ENCODE measurements around the gene ELAVL2.

The ELAVL2 gene

DNA sequence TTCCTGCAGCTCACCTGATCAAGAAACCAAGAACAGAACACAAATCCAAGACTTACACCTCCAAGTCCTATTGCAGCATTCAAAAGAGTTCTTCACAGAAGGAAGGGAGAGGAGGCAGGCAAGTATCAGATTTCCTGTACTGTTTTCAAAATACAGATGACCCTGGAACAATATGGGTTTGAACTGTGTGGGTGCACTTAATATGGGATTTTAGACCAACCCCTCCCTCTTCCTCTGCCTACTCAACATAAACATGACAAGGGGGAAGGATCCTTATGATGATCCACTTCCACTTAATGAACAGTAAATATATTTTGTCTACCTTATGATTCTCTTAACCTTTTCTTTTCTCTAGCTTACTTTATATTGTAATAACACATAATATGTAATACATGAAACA is 104.6 kb downstream of the ELAVL2 start:
- no peak for DNase-seq (ENCODE audit: low spot score)

DNA sequence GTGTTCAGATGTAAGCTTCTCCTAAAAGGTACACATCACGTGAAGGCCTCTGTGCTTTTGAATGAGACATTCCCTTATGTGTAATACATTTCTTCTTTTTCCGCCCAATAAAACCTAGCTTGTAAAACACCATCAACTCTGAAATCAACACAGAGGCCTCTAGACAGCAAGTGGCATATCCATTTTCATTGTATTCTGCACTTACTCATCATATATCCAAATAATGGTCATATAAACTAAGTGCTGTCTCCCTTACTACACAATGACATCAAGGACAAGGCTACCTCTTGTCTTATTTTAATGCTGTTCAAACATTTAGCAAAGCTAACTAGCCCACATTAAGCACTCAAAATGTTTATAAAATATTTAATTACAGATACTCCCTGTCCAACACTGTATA is 108.5 kb downstream of the ELAVL2 start:
- DNase-seq (ENCODE audit: low spot score), result no peak

DNA sequence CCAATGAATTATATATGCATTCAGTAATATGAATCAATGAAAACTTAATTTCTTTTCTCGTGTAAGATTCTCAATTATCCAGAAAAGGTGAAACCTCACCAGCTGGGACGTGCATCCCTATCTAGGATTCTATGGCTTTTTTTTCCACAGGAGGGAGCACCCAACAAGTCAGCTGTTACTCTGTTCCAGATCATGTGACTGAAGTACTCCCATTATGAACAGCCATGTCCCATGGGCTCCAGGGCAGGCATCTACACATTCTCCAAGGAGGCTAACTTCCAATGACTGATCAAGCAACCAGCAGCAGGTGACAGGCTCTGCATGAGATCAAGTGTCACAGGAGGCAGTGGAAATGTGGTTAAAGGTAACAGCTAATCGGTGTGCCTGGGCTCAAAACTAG is 118.8 kb downstream of the ELAVL2 start:
- DNase-seq (ENCODE audit: low spot score), result no peak

DNA sequence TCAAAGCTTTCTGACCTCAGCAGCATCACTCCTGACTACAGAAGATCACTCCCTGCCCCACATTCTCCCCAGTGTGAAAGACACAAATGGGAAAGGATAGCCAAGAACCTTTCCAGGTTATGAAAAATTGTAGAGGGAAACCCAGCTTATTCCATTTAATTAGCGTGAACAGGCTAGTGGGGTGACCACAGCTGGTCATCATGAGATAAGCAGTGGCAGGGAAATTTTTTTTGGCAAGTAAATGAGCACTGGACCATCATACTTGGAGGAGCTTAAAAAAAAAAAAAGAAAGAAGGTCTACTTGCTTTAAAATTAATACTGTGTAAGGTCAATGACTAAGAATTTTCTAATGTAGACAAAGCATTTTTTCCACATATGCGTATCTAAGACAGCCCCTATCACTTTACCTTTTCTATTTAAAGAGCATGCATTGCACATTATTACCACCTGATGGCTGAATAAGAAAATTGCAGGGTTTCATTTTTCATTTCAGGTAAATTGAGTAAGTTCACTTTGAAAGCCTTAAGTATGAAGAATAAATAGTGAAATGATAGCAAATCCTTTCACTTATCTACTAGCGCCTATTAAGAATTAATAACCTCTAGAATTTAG is 123.6 kb downstream of the ELAVL2 start:
- DNase-seq (ENCODE audit: low spot score), result no peak

DNA sequence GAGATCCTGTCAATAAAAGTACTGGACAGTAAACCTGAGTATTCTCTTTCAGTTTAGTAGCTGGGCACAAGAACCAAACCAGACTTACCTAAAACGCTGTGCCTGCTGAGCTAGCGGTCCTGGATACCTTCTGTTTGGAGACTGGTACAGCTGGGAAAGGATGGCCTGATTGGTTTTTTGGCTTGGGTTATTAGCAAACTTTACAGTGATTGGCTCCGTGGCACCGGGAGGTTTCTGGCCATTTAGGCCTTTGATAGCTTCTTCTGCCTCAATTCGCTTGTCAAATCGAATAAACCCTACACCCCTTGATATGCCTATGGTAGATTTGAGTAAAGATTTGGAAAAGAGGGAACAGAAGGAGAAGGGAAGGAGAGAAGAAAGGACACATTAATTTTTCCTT is 124.7 kb downstream of the ELAVL2 start:
- DNase-seq (ENCODE audit: low spot score), result no peak

DNA sequence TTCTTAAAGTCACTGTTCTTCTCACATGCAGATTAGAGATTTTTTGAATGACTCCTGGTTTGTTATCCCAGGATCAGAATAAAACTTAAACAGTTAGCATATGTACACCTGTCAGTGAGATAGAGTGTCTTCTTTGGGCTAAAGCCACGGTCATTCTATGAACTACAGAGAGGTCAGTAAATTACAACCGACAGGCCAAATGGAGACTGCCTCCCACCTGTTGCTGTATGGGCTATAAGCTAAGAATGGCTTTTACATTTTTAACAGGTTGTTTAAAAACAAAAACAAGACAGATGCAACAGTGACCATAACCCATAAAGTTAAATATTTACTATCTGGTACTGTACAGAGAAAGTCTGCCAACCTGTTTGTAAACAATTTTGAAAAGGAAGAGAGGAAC is 125.7 kb downstream of the ELAVL2 start:
- DNase-seq (ENCODE audit: low spot score), result no peak

DNA sequence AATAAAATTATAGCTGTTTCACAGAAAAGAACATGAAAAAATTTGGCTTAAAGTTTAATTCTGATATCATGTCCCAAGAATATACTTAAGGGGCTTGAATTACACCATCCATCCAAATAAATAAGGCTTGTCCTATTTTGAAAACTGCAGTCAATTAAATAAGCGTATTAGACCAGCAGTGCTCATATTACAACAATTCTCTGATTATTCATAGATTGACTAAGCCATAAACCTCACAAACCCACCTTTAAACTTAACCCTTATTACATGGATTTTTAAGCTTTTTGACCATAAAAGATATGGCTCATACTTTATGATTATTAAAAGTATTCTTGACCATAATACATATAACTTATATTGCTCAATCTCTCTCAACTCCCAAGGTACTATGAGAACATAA is 127.9 kb downstream of the ELAVL2 start:
- no peak for DNase-seq (ENCODE audit: low spot score)

DNA sequence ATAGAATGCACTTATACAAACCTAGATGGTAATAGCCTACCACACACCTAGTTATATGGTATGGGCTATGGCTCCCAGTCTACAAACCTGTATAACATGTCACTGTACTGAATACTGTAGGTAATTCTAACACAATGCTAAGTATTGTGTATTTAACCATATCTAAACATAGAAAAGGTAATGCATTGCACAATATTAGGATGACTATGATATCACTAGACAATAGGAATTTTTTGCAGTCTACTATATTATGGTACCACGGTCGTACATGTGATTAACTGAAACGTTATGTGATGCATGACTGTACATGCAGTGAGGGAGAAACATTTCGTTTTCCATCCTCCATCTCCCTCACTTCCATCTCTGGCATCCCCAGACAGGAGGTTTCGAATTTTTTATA is 130.5 kb downstream of the ELAVL2 start:
- no peak for DNase-seq (ENCODE audit: low spot score)

DNA sequence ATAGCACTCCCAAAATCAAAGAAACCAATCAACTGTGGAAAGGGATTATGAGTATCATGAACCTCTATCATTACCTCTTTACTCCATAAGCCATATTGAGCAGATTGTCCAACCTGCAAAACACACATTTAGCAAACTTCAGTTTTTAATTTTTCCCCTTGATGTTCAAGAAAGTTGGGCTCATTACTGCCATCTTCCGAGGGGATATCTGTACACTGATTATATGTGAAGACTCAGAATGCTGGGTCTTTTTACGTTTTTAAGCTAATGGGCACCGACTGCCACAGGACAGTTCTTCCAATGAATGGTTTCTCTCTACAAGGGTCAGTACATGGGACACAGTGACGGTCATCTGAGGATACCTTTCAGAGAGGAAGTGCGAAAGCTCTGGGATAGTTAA is 132.7 kb downstream of the ELAVL2 start:
- DNase-seq (ENCODE audit: low spot score), result no peak

DNA sequence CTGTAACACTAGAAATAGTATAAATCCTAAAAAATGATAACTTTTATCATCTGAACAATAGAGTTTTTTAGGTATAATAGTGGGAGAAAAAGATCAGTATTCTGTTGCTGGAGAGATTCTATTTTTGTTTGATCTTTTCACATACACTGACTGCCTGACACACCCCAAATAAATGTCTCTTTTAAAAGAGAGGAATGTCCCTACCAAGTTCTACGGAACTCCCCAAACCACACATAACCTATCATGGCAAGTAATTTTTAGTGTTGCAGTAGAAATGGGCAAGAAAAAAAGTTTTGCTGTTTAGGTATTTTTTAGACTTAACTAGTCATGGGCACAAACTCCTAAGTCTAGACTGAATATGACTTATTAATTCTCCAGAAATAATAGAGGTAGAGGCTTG is 139.1 kb downstream of the ELAVL2 start:
- no peak for DNase-seq (ENCODE audit: low spot score)

DNA sequence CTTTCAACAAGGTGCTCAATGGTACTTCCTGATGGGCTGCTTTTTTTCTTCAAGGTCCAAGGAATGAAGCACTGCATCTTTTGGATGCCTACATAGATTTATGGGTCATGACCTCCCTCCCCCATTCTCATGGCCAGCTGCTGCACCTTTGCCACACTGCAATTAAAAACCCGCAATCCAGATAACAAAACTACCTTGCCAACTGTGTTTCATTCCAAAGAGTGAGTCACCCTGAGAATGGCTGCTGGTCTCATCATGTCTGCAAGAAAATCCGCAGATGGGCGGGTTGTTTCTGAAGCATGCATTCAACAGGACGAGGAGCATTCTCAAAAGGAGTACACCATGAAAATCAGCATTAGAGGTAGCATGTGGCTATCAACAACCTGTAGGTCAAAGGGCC is 139.8 kb downstream of the ELAVL2 start:
- no peak for DNase-seq (ENCODE audit: low spot score)

DNA sequence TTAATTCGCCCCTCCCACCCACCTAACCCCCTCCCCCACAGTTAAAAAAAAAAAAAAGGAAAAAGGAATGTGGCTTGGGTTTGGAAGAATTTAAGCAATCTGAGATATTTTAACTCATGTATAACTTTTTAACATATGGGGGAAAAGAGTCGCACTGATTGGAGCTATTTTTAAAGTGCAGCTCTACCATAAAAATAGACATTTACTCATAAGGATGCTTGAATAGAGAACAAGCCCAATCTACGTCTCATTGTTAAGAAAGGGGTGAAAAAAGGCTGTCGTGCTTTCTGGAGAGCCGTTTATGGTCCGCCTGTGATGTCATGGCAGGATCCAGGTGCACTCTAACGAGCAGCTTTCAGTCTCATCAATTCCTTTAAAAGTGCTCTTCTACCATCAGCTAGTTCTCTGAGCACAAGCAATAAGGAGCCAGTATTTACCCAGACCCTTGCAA is 142.4 kb downstream of the ELAVL2 start:
- no peak for DNase-seq (ENCODE audit: low spot score)

DNA sequence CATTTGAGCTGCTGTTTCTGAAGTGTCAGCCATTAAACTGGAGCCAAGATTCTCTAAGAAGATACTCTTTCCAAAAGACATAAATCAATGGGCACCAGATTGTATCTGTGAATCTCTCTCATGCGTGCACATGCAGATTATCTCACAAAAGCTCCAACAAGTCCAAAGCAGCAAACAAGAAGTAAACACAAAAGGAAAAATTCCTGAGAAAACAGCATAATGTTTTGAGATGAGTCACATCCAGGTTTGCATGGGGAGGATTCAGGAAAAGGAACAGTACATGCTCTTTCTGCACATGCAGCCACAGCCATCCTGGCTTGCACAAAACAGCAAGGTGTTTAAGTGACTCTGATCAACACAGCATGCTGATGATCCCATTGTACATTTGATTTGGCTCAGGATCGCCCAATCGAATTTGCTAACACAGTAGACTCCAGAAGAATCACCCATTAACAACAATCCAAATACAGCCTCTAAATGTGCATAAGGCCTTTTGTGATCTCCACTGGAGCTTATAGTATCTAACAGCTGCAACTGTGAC is 143.1 kb downstream of the ELAVL2 start:
- no peak for DNase-seq (ENCODE audit: low spot score)

DNA sequence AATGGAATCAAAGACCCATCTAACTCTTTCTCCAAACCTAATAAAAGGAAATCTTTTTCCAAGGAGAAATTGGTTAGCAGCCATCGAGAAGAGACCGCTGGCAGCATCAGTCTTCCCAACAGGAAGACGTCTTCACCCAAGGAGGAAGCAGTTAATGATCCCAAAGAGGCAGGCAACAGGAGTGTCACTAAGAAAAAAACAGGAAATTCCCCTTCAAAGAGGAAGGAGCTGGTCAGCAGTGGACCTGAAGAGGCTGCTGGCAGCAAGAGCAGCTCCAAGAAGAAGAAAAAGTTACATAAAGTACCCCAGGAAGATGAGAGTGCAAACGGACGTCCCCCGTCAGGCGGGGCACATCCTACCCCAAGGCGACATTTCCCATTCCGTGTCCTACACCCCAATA is 143.7 kb downstream of the ELAVL2 start:
- DNase-seq (ENCODE audit: low spot score), result no peak

DNA sequence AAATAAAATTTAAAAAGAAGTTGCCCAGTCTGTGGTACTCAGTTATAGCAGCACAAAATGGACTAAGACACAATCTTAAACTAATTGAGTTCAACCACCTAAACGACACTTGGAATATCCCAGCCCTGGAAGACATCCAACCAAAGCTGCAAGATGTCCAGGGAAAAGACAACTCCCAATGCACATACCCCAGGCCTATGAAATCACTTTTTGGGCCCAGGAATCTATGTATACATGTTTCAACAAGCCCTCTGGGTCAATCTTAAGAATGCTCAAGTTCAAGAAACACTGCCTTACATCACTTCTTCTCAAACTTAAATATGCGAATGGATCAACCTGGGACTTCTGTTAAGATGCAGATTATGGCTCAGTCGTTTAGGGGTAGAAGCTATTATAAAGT is 148.6 kb downstream of the ELAVL2 start:
- no peak for DNase-seq (ENCODE audit: low spot score)

DNA sequence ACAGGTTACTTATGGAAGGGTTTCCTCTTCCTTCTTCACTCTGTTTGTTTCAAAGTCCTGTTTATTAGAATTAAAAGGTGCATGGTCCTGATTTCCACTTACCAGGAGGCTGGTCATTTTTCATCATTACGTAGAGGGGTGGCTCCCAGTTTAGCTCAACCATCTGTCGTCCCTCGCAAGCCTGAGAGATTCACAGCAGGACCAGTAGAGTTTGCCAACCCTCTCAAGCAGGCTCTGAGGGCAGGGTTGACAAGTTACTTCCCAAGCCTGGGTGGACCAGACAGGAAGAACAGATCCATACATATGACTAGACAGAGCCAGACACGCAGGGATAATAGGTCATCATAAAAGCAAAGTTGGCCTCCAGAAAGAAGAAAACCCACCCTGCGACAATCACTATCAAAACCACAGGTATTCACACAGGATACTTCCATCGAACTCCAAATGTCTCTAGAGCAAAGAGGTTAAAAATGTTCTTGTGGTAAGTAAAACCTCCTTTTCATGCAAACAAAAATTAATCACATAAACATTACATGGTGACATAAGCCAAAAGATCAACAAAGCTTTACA is 151.9 kb downstream of the ELAVL2 start:
- no peak for DNase-seq (ENCODE audit: low spot score)

DNA sequence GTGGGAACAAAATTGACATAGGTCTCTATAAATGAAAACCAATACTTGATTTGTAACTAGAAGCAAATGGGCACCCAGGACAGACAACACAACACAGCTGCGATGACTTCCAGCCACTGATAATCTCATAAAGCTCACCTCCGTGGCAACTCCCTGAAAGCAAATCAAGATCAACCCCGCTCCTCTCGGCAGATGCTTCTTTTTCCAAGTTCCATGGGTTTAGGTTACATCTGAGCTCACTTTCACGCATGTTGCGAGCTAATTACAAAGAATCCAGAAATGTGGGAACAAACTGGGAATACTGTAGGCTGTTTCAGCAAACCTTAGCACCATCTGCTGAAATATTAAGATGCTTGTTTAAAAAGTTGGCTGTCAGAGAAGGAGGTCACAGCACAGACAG is 153.9 kb downstream of the ELAVL2 start:
- no peak for DNase-seq (ENCODE audit: low spot score)

DNA sequence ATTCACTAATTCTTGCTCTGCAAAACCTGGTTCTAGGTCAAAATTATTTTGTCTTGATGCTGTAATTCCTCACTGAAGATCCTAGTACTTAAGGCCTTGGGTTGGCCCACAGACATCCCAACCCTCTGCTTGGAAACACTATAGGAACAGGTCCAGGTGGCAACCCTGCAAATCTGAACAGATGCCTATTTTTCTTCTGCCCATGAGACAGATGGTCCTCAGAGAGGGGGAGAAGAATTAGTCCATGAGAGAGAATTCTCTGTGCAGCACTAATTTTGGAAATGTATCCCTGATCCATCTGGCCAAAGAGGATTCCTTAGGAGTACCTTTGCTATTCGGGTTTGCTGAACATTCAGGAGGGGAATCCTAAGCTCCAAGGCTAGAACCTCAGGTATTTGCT is 156.3 kb downstream of the ELAVL2 start:
- DNase-seq (ENCODE audit: low spot score), result no peak

DNA sequence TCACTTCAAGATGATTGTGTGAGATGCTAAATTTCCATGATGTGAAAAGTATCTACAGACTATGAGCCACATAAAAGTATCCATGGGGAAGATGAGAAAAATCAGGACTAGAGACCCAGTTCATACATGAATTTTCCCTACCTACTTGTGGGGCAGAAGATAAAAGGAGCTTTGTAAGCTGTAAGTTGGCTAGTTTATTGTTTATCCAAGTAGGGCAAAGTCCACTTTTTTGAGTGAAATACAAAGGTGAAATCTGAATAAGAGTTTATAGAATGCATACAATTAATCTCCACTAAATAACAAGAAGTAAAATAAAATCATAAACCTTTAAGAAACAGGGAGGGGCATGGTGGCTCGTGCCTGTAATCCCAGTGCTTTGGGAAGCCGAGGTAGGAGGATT is 160.4 kb downstream of the ELAVL2 start:
- no peak for DNase-seq (ENCODE audit: low spot score)

DNA sequence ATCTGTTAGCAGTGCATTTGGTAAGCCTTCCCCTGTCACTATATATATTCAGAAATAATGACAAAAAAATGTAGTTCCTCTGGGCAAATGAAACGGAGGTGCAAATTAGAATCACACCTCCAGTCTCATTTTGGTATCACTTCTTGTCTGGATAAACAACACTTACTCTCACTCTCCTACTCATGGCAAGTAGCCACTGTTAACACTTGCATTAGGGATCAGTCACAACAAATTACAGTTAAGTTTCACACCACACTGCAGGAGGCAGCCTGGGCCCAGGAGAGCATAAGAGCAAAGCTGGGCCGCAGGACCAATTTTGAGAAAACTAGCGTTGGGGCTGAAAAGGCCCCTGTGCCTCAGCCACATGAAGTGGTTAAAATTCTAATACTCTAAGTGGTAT is 161.0 kb downstream of the ELAVL2 start:
- no peak for DNase-seq (ENCODE audit: low spot score)

DNA sequence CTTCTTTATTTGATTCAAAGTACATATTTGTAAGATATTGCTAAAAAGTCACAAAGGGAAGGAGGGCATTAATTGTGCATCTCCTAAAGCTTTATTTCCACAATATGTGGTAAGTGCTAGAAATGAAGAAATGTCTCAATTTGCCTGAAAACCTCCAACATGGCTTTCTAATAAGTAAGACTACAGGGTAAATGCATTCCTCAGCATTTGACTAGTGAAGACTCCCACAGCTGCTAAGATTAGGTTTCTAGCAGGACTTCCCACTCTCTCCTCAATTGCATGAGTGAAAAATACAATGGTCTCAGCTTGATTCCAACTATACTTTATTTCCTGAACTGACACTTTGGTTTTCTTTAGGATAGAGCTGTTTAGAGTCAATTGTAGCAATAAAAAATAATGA is 162.1 kb downstream of the ELAVL2 start:
- no peak for DNase-seq (ENCODE audit: low spot score)

DNA sequence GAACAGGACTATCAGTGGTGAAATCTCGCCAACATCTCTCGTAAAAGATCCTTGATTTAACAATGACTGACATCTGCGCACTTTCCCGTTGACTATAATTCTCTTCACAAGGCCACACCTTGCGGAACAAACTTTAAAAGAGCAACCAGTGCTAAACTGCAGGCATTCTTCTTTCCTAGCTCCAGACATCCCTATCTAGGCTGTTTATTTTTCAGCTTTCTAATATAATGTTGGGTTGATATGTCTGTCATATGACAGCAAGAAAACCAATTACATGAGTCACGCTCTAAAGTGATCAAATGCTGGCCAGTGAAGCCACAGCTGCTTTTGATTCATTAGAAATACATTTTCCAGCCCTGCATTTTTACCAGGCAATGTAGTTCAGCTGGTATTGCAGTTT is 162.5 kb downstream of the ELAVL2 start:
- no peak for DNase-seq (ENCODE audit: low spot score)

DNA sequence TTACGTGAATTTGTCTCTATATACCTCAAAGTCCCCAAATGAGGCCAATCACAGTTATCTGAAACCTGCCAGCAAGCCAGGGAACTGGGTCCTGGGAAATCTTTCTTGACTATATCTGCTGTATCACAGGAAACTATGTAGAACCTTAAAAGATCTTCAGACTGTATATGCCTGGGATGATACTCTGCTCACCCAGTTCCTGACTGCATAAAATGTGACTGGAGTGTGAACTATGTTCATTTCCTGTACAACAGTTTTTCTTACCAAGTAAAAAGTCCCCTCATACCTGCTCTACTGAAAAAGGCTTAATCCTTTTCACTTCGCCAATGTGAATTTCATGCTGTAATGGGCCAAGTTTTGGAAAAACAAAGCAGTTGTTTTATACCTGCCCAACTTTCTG is 162.9 kb downstream of the ELAVL2 start:
- no peak for DNase-seq (ENCODE audit: low spot score)

DNA sequence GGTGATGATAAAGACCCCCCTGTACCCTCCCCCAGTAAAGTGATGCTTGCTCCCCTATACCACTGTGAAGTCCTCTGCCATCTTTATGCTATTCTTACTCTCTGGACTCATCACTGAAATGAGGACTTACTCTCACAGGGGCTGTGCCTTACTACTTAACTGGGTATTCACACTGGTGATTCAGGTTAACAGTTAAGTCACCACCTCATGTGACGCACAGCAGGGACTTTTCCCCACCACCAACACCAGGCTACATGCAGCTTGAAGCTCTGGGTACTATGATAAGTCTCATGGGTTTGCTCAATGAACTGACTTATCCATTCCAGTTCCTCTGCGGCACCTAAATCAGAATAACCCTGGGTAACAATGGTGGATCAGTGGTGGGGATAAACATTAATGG is 163.7 kb downstream of the ELAVL2 start:
- no peak for DNase-seq (ENCODE audit: low spot score)

All from left forelimb (tissue), 1 donor.